Lower lobe of right lung (tissue), 2 donors: ENCODE measurements around the gene AEBP1. TPM values are rescaled to one million over a fixed set of nuclear protein-coding genes. Genes with fewer than 3 reads are reported as not detected.

ENCODE experiments used
- ATAC-seq, 2 donors: fragments of 200-7000 bp; cut with Tn5 transposase; one replicate each; pipeline ENCODE4 v1.9.1; 2020 to 2022; ENCODE audit warnings: mild to moderate bottlenecking in 2 of 2, moderate library complexity in 2 of 2
- DNase-seq: peaks from one replicate; pipeline ENCODE4 v3.0.0-alpha.2; 2020
- H3K27ac ChIP-seq: fragments of 200-600 bp; one replicate; pipeline ENCODE4 v1.8.0; 2022
- H3K27me3 ChIP-seq: fragments of 200-600 bp; one replicate; pipeline ENCODE4 v1.8.0; 2022; ENCODE audit warnings: low read depth
- H3K36me3 ChIP-seq: fragments of 200-600 bp; one replicate; pipeline ENCODE4 v1.8.0; 2022; ENCODE audit warnings: mild to moderate bottlenecking
- H3K4me1 ChIP-seq: fragments of 200-600 bp; one replicate; pipeline ENCODE4 v1.8.0; 2022
- H3K4me3 ChIP-seq: fragments of 200-600 bp; one replicate; pipeline ENCODE4 v1.8.0; 2022; ENCODE audit warnings: mild to moderate bottlenecking
- H3K9me3 ChIP-seq: fragments of 200-600 bp; one replicate; pipeline ENCODE4 v1.8.0; 2022
- CTCF ChIP-seq: fragments of 200-600 bp; IDR thresholded peaks from one replicate; pipeline ENCODE4 v1.8.0; 2022; ENCODE audit warnings: antibody characterized with exemption, mild to moderate bottlenecking
- intact Hi-C: fragments of 100-400 bp; cut with DNase I; formaldehyde crosslinking; loops from one replicate; pipeline ENCODE4 v1.11.0; 2022
- total RNA-seq: library from RNA; stranded (reverse); fragmentation: NEBNext Ultra II Directional; extraction: Animal tissue kit (Norgen Biotek cat#: 25700); gene quantifications from one replicate; pipeline ENCODE4 v1.2.1, GENCODE V29; 2021
- donor health status: DM: no; HTN: yes; CAD: no; lungs with severe emphysema.

The AEBP1 gene
- total RNA-seq, 1 donor from 2014 or later: 82.5 TPM

DNA sequence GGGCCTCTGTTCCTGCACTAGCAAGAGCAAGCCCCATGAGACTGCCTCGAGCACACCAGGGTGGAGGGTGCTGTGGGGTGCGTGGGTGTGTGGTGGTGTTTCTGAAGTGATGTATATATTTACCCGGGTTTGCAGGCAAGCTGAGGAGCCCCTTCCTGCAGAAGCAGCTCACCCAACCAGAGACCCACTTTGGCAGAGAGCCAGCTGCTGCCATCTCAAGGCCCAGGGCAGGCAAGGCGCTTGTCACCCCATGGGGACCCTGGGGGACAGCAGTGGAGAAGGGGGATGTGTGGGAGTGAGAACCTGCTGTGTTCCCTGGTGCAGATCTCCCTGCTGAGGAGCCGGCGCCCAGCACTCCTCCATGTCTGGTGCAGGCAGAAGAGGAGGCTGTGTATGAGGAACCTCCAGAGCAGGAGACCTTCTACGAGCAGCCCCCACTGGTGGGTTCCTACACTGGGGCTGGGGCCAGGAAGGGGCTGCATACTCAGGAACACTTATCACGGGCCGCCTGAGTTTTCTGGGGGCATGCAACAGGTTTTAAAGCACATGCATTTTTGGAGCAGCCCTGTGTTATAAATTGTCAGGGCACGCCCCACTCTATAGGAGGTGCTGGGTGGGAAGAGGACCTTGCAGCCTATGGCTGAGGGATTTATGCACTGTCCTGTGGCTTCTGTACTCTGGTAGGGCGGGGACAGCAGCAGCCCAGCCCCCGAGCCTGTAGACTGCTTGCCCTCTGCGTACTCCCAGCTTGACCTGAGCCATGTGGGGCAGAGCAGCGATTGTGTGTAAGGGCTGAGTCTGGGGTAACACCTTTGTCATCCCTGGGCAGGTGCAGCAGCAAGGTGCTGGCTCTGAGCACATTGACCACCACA lies 44.7 kb upstream of the AEBP1 start:
- Histone ChIP-seq H3K27me3 (no peaks in the 10 kb centered on the region), H3K27ac (no peak overlapping the region), H3K9me3 (no peaks in the 10 kb centered on the region), H3K4me3 (no peak overlapping the region), H3K4me1 (peaks cover 7% of the 10 kb centered on the region), H3K36me3 (peaks cover 80% of the 10 kb centered on the region)
- ATAC-seq (no peak), DNase-seq (peak; percentile 45)
- intact Hi-C loops: no loop called here
- no peak for TF ChIP-seq CTCF

- DNase-seq: peak; percentile 33
- H3K4me3 ChIP-seq: no peak overlapping the region
- intact Hi-C loops: no loop called here
- TF ChIP-seq CTCF: no peak
- H3K27me3 ChIP-seq: no peaks in the 10 kb centered on the region
- no peaks in the 10 kb centered on the region for H3K9me3 ChIP-seq
- H3K27ac ChIP-seq: no peak overlapping the region
- H3K36me3 ChIP-seq: peaks cover 71% of the 10 kb centered on the region
- no peak for ATAC-seq
- H3K4me1 ChIP-seq: peaks cover 15% of the 10 kb centered on the region
Measured at GRCh38 chr7:44060091-44060947, 43.8 kb upstream of the AEBP1 start.

- ATAC-seq (no peak), DNase-seq (peak; percentile 30)
- no peak overlapping the region for H3K27ac ChIP-seq
- H3K9me3 ChIP-seq: no peaks in the 10 kb centered on the region
- no peaks in the 10 kb centered on the region for H3K27me3 ChIP-seq
- TF ChIP-seq CTCF: no peak
- intact Hi-C loops: no loop called here
- no peak overlapping the region for H3K4me3 ChIP-seq
- peaks cover 63% of the 10 kb centered on the region for H3K36me3 ChIP-seq
- peaks cover 22% of the 10 kb centered on the region for H3K4me1 ChIP-seq
Measured at GRCh38 chr7:44060948-44061644, 43.0 kb upstream of the AEBP1 start.

DNA sequence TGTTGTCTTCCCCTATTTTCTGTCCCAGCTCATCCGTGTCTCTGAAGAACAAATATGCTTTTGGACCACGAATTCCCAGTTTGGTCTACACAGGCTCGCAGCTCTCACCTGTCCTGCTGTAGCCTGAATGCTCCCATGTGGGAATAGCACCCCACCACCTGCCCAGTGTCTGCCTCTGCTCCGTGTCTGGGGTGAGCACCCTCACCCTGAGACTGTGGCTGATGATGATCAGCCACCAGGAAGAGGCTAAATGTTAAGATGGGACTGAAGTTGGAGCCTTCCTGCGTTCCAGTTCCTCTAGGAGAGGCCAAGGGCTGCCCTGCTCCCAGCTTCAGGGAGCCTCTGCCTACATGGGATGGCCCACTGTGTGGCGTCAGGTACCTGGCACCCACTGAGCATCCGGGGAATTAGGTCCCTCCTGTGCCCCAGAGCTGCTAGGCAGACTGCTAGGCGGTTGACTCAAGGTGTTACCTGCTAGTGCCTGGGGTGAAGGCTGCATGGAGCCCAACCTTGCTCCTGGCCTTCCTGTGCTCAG lies 42.4 kb upstream of the AEBP1 start:
- Histone ChIP-seq H3K4me1 (peaks cover 28% of the 10 kb centered on the region), H3K9me3 (no peaks in the 10 kb centered on the region), H3K27me3 (no peaks in the 10 kb centered on the region), H3K36me3 (peaks cover 57% of the 10 kb centered on the region), H3K4me3 (no peak overlapping the region), H3K27ac (no peak overlapping the region)
- intact Hi-C loops: no loop called here
- ATAC-seq (no peak), DNase-seq (no peak)
- TF ChIP-seq CTCF: no peak
